Left ventricle myocardium inferior (tissue), 1 donor: Measurements from ENCODE around the gene SASH1. TPM values are rescaled to one million over a fixed set of nuclear protein-coding genes. Genes with fewer than 3 reads are reported as not detected.
A peak's percentile ranks its signal among the peaks of the same experiment; 100 is the strongest.

Experiments
- DNase-seq: peaks from one replicate; pipeline ENCODE4 v3.0.0-alpha.2; 2020
- H3K27ac ChIP-seq: fragments of 200-600 bp; replicated peaks from 2 replicates; pipeline ENCODE4 v1.8.0; 2021
- H3K27me3 ChIP-seq: fragments of 200-600 bp; 2 replicates; pipeline ENCODE4 v1.8.0; 2021; ENCODE audit warnings: low read depth
- H3K36me3 ChIP-seq: fragments of 200-600 bp; 2 replicates; pipeline ENCODE4 v1.8.0; 2021
- H3K4me1 ChIP-seq: fragments of 200-600 bp; 2 replicates; pipeline ENCODE4 v1.8.0; 2021
- H3K4me3 ChIP-seq: fragments of 200-600 bp; 2 replicates; pipeline ENCODE4 v1.8.0; 2021; ENCODE audit warnings: mild to moderate bottlenecking, moderate library complexity
- H3K9me3 ChIP-seq: fragments of 200-600 bp; replicated peaks from 2 replicates; pipeline ENCODE4 v1.8.0; 2021
- CTCF ChIP-seq: fragments of 200-600 bp; IDR thresholded peaks from 2 replicates; pipeline ENCODE4 v1.8.0; 2021; ENCODE audit warnings: antibody characterized with exemption, mild to moderate bottlenecking, borderline replicate concordance
- intact Hi-C: fragments of 100-400 bp; cut with micrococcal nuclease; formaldehyde crosslinking; loops from one replicate; pipeline ENCODE4 v1.11.0; 2022
- total RNA-seq: library from RNA; stranded (reverse); fragmentation: NEBNext Ultra II Directional; extraction: Animal tissue kit (Norgen Biotek cat#: 25700); gene quantifications from one replicate; pipeline ENCODE4 v1.2.1, GENCODE V29; 2021
- donor health status: DM: no; HTN: yes; CAD: no; lungs with severe emphysema.

The SASH1 gene
- total RNA-seq, 1 donor from 2014 or later: 22.5 TPM

DNA sequence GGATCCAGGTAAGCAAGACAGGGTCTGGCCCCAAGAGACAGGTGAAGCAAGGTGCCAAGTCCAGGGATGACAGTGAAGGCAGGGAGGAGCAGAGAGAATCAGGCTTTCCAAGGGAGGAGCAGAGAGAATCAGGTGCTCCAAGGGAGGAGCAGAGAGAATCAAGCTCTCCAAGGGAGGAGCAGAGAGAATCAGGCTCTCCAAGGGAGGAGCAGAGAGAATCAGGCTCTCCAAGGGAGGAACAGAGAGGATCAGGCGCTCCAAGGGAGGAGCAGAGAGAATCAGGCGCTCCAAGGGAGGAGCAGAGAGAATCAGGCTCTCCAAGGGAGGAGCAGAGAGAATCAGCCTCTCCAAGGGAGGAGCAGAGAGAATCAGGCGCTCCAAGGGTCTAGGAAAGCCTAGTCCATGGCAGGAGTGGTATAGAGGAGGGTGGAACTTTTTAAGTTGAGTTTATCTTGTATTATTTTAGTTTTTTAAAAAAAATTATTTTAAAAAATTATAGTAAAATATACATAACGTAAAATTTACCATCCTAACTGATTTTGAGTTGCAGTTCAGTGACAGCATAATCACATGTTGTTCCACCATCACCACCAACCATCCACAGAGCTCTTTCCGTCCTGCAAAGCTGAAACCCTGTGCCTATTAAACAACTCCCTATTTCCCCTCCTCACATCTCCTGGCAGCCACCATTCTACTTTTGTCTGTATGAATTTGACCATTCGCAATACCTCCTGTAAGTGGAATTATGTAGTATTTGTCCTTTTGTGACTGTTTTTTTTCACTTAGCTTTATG lies 64.1 kb downstream of the SASH1 start:
- Histone ChIP-seq H3K4me3 (no peak overlapping the region), H3K27ac (peak overlapping the region; percentile 65), H3K36me3 (no peaks in the 10 kb centered on the region), H3K9me3 (no peaks in the 10 kb centered on the region), H3K4me1 (peaks cover 49% of the 10 kb centered on the region), H3K27me3 (no peaks in the 10 kb centered on the region)
- no peak for DNase-seq
- intact Hi-C loops: no loop called here
- TF ChIP-seq CTCF: no peak

- H3K4me3 ChIP-seq: no peak overlapping the region
- peaks cover 43% of the 10 kb centered on the region for H3K4me1 ChIP-seq
- no peak for DNase-seq
- no peaks in the 10 kb centered on the region for H3K9me3 ChIP-seq
- intact Hi-C loops: no loop called here
- no peaks in the 10 kb centered on the region for H3K27me3 ChIP-seq
- peak overlapping the region; percentile 65 for H3K27ac ChIP-seq
- TF ChIP-seq CTCF: no peak
- no peaks in the 10 kb centered on the region for H3K36me3 ChIP-seq
Measured at GRCh38 chr6:148407372-148407771, 64.7 kb downstream of the SASH1 start.

- H3K9me3 ChIP-seq: no peaks in the 10 kb centered on the region
- no peaks in the 10 kb centered on the region for H3K36me3 ChIP-seq
- no peak for TF ChIP-seq CTCF
- no peak overlapping the region for H3K27ac ChIP-seq
- H3K27me3 ChIP-seq: no peaks in the 10 kb centered on the region
- intact Hi-C loops: no loop called here
- no peak for DNase-seq
- no peak overlapping the region for H3K4me3 ChIP-seq
- H3K4me1 ChIP-seq: peaks cover 42% of the 10 kb centered on the region
Measured at GRCh38 chr6:148413321-148414091, 70.9 kb downstream of the SASH1 start.

GRCh38 chr6:148414092-148414489 lies 71.5 kb downstream of the SASH1 start:
- intact Hi-C loops: no loop called here
- no peak for DNase-seq
- no peak overlapping the region for H3K4me3 ChIP-seq
- no peak overlapping the region for H3K27ac ChIP-seq
- no peaks in the 10 kb centered on the region for H3K9me3 ChIP-seq
- TF ChIP-seq CTCF: no peak
- no peaks in the 10 kb centered on the region for H3K27me3 ChIP-seq
- H3K36me3 ChIP-seq: no peaks in the 10 kb centered on the region
- H3K4me1 ChIP-seq: peaks cover 48% of the 10 kb centered on the region

- H3K27me3 ChIP-seq: no peaks in the 10 kb centered on the region
- peaks cover 55% of the 10 kb centered on the region for H3K4me1 ChIP-seq
- H3K27ac ChIP-seq: peak overlapping the region; percentile 17
- H3K36me3 ChIP-seq: no peaks in the 10 kb centered on the region
- no peak overlapping the region for H3K4me3 ChIP-seq
- no peak for DNase-seq
- no peaks in the 10 kb centered on the region for H3K9me3 ChIP-seq
- TF ChIP-seq CTCF: no peak
- intact Hi-C loops: no loop called here
Measured at GRCh38 chr6:148414836-148415235, 72.2 kb downstream of the SASH1 start.
